Fibroblast of upper back skin (primary cell): ENCODE data around the gene CD22.
"Not testable (repeated sequence)": the region's sequence is repeated elsewhere in the genome, so short reads cannot be mapped to it uniquely, and the experiment has no call there.

Experiments used
- DNase-seq: peaks from one replicate; pipeline ENCODE4 v3.0.0-alpha.2; 2013

The CD22 gene

DNA sequence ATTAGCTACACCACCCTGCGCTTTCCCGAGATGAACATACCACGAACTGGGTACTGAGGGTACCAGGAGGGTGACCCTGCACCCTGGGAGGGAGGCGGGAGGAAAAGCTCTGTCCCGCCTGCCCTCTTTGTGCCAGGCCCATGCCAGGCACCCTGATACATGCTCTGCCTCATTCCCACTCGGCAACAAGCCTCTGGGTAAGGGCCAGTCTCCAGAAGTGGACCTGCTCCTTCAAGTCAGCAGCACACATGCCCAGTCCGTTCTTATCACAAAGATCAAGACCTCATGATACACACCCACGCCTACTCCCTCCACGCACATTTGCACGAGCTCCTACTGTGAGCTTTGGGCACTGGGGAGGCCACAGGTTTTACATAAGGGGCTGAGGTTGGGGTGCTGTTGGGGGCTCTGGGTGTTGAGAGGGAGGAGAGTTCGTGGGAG, 16.7 kb downstream of the CD22 start:
- DNase-seq = no peak

GRCh38 chr19:35346193-35347052, 17.4 kb downstream of the CD22 start:
- DNase-seq = no peak

DNA sequence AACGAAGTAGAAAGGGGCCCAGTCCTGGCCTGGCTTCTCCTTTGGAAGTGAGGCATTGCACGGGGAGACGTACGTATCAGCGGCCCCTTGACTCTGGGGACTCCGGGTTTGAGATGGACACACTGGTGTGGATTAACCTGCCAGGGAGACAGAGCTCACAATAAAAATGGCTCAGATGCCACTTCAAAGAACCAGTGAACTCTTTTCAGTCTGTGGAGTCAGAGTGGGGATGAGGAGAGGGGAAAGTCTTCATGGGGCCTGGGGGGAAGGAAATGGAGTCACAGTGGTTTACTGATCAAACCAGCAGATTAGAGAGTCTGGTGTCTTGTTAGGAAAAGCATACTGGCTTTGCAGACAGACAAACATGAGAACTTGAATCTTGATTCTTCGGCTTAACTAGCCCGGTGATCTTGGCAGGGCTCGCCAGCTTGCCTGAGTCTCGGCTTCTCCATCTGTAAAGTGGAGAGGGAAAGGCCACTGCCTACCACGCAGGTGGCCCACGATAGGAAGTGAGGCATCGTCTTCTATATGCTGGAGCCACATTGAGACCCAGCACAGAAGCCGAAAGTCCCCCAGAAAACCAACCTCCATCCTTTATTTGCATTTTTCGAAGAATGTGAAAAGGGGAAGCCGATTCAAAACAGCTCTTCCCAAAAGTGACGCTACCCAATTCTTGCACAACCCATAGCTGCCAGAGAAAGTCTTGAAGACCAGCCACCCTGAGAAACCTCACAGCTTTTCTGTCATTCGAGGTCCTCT, 18.4 kb downstream of the CD22 start, which contains the start of gene FFAR1:
Gene FFAR1, plus strand, starts transcription at position 732 of the 759 bp plus-strand sequence. CDS start 3,650 bp downstream, outside the sequence.
- DNase-seq = no peak

DNA sequence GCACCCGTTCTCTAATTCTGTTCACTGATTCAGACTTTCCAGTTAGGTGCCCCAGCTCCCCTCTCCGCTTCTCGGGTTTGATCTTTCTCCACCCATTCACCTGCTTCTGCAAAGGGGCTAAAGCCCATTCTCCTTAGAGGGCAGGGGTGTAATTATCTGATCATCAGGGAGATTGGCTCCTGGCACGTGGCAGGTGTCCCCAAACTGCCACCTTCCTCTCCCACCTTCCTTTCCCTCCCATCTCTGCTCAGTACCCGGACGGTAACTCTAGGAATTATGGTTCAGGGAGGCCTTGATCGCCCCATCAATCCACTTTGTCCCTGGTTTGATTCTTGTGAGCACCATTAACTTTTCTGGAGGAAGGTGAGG, 18.9 kb downstream of the CD22 start:
- no peak for DNase-seq

DNA sequence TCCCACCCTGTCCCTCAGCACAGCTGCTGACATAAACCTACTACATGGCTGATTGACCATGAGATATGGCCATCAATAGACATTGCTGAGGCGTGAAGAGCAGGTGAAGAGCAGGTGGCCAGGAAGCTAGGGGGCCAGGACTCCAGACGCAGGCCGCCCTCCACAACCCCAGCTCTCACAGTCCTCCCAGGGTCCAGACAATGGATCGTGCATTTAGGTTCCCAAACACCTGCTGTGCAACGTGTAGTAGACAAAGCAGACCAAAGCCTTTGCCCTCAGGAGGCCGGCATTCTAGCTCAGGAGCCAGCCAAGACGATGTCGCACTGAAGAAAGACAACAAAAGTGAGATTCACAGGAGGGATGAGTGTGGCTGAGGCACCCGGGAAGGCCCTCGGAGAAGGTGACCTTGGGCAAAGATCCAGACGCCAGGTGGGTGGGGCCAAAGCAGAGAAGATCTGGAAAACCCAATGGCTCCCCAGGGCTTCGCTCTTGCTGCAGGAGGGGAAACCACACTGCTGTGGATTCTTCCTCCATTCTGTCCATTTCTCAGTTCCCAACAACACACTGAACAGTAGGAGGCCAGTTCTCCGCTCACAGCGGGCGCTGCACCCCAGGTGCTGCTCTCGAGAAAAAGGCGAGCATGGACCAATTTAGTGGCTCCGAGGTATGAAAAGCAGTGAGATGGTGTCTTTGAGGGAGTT, 20.1 kb downstream of the CD22 start:
- DNase-seq = no peak

DNA sequence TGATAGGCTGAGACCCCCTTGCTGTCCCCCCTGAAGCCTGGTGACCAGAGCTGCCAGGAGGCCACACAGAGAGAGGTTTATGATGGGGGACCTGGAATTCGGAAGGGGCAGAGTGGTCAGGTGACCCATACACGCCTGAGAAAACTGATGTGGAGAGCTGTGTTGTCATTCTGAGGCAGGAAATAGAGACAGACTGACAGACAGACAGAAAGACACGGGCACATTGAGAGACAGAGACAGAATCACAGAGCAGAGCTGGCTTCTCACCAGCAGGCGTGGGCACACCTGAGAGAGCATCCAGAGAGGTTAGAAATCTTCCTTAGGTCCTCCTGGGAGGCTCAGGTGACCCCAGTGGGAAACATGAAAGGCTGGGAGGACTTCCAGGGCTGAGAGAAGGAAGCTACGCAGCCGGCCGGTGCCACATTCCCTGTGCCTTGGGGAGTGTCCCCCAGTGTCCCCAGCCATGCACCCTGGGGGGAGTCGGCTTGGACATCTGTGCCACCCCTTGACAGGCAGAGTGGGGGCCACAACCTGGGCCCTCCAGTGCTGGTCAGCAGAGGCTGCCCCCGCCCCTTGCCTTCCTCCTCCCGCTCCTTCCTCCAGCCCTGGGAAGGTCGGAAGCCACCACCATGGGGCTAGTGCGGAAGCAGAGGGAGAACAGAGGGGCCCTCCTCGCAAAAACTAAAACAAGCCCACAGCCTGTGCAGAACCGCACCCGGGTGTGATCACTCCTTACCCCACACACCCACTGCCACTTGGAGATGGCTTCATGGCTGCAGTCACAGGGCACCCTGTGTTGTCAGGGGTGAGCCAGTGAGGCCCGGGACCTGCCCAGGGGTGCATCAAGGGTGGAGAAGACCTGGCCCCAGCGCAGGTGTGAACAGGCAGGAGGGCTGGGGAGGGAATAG, 20.9 kb downstream of the CD22 start:
- no peak for DNase-seq

DNA sequence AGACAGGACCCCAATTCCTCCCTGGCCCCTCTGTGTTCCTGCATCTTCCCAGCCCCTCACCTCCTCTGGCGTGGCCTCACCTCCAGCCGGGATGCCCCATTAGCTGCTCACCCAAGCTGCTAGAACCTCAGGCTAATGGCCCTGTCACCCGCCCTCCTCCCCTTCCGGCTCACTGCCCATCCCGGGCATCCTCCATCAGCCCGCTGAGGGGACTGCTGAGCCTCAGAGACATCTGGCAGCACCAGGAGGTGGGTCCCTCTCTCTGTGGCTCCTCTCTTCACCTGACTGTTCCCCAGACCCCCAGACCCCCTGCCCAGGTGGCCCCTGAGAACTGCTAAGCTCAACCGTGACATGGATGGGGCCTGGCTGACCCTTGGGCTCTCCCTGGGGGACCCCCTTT, 21.6 kb downstream of the CD22 start:
- no peak for DNase-seq

DNA sequence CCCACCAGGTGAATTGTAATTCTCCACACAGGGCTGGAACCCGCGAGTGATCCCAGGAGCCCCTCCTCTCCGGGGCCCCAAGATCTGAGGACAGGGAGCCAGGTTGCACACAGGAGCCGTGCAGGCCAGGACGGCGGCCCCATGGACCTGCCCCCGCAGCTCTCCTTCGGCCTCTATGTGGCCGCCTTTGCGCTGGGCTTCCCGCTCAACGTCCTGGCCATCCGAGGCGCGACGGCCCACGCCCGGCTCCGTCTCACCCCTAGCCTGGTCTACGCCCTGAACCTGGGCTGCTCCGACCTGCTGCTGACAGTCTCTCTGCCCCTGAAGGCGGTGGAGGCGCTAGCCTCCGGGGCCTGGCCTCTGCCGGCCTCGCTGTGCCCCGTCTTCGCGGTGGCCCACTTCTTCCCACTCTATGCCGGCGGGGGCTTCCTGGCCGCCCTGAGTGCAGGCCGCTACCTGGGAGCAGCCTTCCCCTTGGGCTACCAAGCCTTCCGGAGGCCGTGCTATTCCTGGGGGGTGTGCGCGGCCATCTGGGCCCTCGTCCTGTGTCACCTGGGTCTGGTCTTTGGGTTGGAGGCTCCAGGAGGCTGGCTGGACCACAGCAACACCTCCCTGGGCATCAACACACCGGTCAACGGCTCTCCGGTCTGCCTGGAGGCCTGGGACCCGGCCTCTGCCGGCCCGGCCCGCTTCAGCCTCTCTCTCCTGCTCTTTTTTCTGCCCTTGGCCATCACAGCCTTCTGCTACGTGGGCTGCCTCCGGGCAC, 22.6 kb downstream of the CD22 start:
- no peak for DNase-seq

DNA sequence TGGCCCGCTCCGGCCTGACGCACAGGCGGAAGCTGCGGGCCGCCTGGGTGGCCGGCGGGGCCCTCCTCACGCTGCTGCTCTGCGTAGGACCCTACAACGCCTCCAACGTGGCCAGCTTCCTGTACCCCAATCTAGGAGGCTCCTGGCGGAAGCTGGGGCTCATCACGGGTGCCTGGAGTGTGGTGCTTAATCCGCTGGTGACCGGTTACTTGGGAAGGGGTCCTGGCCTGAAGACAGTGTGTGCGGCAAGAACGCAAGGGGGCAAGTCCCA, 23.1 kb downstream of the CD22 start:
- no peak for DNase-seq

DNA sequence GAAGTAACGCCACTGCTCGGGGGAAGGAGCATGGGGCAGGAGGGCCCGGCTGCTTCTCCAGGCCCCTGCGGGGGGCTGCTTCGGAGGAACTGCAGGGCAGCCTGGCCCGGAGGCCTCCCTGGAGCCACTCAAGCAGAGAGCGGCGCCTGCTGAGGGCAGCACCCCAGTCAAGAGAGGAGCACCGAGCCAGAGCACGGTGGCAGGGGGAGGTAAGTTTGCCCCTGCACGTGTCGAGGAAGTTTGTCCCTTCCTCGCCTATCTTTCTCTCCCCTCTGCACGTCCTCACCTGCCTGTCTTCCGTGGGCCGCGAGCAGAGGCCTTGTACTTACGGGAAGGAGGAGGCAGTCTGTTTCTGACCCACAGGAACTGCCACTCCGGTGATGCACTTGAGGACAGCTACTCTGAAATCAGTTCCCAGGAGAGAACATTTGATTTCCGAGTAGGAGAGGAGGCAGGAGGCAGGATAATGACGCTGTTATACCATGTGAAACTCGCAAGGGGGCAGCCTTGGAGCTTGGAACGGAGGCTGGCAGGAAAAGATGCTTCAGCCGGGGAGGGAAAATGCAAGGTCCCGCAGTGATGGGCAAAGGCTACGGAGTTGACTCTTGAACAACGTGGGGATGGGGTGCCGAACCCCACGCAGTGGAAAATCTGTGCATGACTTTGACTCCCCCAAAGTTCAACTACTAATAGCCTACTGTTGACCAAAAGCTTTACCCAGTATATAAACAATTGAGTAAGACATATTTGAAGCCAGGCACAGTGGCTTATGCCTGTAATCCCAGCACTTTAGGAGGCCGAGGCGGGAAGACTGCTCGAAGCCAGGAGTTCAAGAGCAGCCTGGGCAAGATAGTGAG, 23.7 kb downstream of the CD22 start:
- peak; percentile 66 for DNase-seq

- no peak for DNase-seq
These were observed 24.6 kb downstream of the CD22 start for GRCh38 chr19:35353635-35354034.

GRCh38 chr19:35354898-35355297, 25.9 kb downstream of the CD22 start:
- DNase-seq = no peak

DNA sequence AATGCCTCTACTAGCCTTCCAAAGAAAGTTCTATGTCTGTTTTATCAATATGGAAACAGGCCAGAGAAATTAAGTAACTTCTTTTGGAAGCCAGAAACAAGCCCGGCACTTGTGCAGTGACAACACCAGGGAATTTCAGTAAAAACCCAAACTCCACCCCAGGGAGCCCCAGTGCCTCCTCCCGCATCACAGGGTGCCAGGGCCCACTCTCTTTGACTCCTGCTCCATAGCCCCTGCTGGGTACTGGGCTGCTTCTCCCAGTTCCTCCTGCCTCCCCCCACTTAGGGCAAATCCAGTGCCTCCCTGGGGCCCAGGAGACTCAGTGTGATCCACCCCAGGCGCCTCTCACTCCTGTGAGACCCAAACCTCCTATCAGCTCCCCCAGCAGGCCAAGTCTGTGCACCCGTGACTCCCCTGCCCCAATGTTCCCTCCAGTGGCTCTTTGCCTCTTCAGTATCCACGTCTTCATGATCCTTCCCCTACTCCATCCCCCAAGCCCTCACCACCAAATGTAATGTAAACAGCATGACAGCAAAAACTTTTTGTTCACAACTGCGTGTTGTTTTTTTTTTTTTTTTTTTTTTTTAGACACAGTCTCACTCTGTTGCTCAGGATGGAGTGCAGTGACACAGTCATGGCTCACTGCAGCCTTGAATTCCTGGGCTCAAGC, 26.9 kb downstream of the CD22 start:
- DNase-seq = no peak

GRCh38 chr19:35357867-35358573, 29.0 kb downstream of the CD22 start, which contains the start of gene FFAR3:
FFAR3 (plus strand) TSS chr19:35358460; CDS start chr19:35358891, 431 bp downstream.
- peak; percentile 61 for DNase-seq

DNA sequence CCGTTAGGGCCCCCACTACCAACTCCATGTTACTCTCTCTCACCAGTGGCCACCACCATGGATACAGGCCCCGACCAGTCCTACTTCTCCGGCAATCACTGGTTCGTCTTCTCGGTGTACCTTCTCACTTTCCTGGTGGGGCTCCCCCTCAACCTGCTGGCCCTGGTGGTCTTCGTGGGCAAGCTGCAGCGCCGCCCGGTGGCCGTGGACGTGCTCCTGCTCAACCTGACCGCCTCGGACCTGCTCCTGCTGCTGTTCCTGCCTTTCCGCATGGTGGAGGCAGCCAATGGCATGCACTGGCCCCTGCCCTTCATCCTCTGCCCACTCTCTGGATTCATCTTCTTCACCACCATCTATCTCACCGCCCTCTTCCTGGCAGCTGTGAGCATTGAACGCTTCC, 29.8 kb downstream of the CD22 start:
- not testable (repeated sequence) for DNase-seq

GRCh38 chr19:35359395-35359794, 30.4 kb downstream of the CD22 start:
- not testable (repeated sequence) for DNase-seq

GRCh38 chr19:35360081-35360480, 31.1 kb downstream of the CD22 start:
- not testable (repeated sequence) for DNase-seq

GRCh38 chr19:35360880-35361420, 32.0 kb downstream of the CD22 start:
- no peak for DNase-seq
